Measurements from ENCODE around the gene CALCOCO2. TPM values are rescaled to one million over a fixed set of nuclear protein-coding genes. Genes with fewer than 3 reads are reported as not detected.
"Not testable (repeated sequence)": the region's sequence is repeated elsewhere in the genome, so short reads cannot be mapped to it uniquely, and the experiment has no call there.

The CALCOCO2 gene
- total RNA-seq, 2 experiments from 2014 or later, result 165 to 170 TPM

DNA sequence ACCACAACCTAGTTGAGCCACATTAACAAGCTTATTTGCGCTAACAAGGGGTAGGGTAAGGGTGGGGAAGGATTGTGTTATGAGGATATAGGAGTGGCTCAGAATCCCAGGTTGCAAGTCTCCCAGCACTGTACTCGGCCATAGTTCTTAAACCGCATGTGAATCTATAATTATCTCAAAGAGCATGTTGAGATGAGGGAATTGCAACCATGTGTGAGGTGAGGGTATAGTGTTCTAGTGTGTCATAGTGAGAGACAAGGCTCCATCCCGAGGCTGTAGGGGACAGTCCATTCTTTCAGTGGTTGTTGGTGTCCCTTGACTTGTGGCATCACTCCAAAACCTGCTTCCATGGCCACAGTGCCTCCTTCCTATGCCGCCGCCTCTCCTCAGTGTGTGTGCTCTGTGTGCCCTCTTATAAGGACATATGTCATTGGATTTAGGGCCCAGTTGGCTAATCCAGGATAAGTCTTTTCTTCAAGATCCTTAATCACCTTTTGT is 39.0 kb downstream of the CALCOCO2 start:
- H3K27ac Mint-ChIP-seq, result no peak overlapping the region
- ATAC-seq (no peak), DNase-seq (no peak)
- H3K4me1 Mint-ChIP-seq, result peaks cover 8% of the 10 kb centered on the region
- no peaks in the 10 kb centered on the region for H3K9me3 Mint-ChIP-seq (ENCODE audit: low read depth)
- H3K36me3 Mint-ChIP-seq, result peaks cover 8% of the 10 kb centered on the region
- CTCF ChIA-PET, result interaction anchor here (1.4 kb wide), 2 partner anchors 9 to 65 kb away, joined by 3 to 7 read pairs; no protein-coding TSS in a partner anchor
- H3K27me3 Mint-ChIP-seq, result no peaks in the 10 kb centered on the region
- H3K4me3 Mint-ChIP-seq, result no peak overlapping the region

- H3K4me3 Mint-ChIP-seq, result no peak overlapping the region
- peaks cover 8% of the 10 kb centered on the region for H3K4me1 Mint-ChIP-seq
- no peaks in the 10 kb centered on the region for H3K9me3 Mint-ChIP-seq (ENCODE audit: low read depth)
- no peak for DNase-seq
- no peaks in the 10 kb centered on the region for H3K27me3 Mint-ChIP-seq
- no peak overlapping the region for H3K27ac Mint-ChIP-seq
- CTCF ChIA-PET, result interaction anchor here (0.6 to 4.0 kb wide), 6 partner anchors 8 to 195 kb away, joined by 3 to 21 read pairs (median 6); no protein-coding TSS in a partner anchor
- peak; percentile 53 for ATAC-seq
- H3K36me3 Mint-ChIP-seq, result peaks cover 3% of the 10 kb centered on the region
These were observed 40.3 kb downstream of the CALCOCO2 start for GRCh38 chr17:48871035-48871550.

GRCh38 chr17:48871551-48872351 is 40.9 kb downstream of the CALCOCO2 start:
- H3K27ac Mint-ChIP-seq, result no peak overlapping the region
- H3K4me1 Mint-ChIP-seq, result peaks cover 10% of the 10 kb centered on the region
- no peaks in the 10 kb centered on the region for H3K36me3 Mint-ChIP-seq
- DNase-seq (no peak), ATAC-seq (no peak)
- H3K4me3 Mint-ChIP-seq, result no peak overlapping the region
- no peaks in the 10 kb centered on the region for H3K27me3 Mint-ChIP-seq
- H3K9me3 Mint-ChIP-seq (ENCODE audit: low read depth), result no peaks in the 10 kb centered on the region
- CTCF ChIA-PET, result interaction anchor here (1.2 to 4.0 kb wide), 4 partner anchors 13 to 67 kb away, joined by 5 to 21 read pairs (median 6); no protein-coding TSS in a partner anchor

GRCh38 chr17:48872409-48872808 is 41.6 kb downstream of the CALCOCO2 start:
- H3K36me3 Mint-ChIP-seq; H3K9me3 Mint-ChIP-seq (ENCODE audit: low read depth); DNase-seq; H3K4me3 Mint-ChIP-seq; H3K27me3 Mint-ChIP-seq; H3K27ac Mint-ChIP-seq; ATAC-seq: not testable (repeated sequence)
- CTCF ChIA-PET, result interaction anchor here (1.2 to 4.0 kb wide), 5 partner anchors 12 to 194 kb away, joined by 3 to 21 read pairs (median 6); no protein-coding TSS in a partner anchor
- peaks cover 10% of the 10 kb centered on the region for H3K4me1 Mint-ChIP-seq

DNA sequence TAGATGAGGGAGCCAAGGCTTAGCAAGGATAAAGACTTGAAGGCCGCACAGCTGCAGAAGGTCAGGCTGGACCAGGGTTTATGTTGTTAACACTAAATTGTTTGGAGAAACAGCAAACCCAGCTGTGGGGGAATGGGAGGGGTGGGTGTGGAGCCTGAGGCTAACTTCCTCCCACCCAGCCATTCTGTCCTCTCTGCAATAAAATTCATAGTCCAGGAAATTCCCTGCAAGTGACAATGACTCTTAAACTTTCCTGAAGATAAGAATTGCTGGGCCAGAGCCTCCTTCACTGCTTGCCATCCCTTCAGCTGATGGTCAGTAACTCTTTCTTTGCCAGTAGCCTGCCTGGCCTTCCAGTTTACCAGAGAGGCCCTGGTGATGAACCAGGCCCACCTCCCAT is 42.4 kb downstream of the CALCOCO2 start:
- no peak overlapping the region for H3K27ac Mint-ChIP-seq
- H3K9me3 Mint-ChIP-seq (ENCODE audit: low read depth), result no peaks in the 10 kb centered on the region
- H3K27me3 Mint-ChIP-seq, result peaks cover 3% of the 10 kb centered on the region
- ATAC-seq, result no peak
- no peaks in the 10 kb centered on the region for H3K36me3 Mint-ChIP-seq
- H3K4me3 Mint-ChIP-seq, result no peak overlapping the region
- CTCF ChIA-PET, result interaction anchor here (1.1 to 4.0 kb wide), 7 partner anchors 11 to 201 kb away, joined by 3 to 21 read pairs (median 5); no protein-coding TSS in a partner anchor
- no peak for DNase-seq
- peaks cover 10% of the 10 kb centered on the region for H3K4me1 Mint-ChIP-seq

GRCh38 chr17:48873696-48874443 is 43.0 kb downstream of the CALCOCO2 start:
- Mint-ChIP-seq H3K9me3 (ENCODE audit: low read depth) (no peaks in the 10 kb centered on the region), H3K36me3 (no peaks in the 10 kb centered on the region), H3K4me3 (no peak overlapping the region), H3K4me1 (peaks cover 10% of the 10 kb centered on the region), H3K27ac (no peak overlapping the region), H3K27me3 (peaks cover 3% of the 10 kb centered on the region)
- ATAC-seq (no peak), DNase-seq (no peak)
- CTCF ChIA-PET, result interaction anchor here (0.8 to 4.0 kb wide), 10 partner anchors 11 to 202 kb away, joined by 3 to 21 read pairs (median 4); no protein-coding TSS in a partner anchor

DNA sequence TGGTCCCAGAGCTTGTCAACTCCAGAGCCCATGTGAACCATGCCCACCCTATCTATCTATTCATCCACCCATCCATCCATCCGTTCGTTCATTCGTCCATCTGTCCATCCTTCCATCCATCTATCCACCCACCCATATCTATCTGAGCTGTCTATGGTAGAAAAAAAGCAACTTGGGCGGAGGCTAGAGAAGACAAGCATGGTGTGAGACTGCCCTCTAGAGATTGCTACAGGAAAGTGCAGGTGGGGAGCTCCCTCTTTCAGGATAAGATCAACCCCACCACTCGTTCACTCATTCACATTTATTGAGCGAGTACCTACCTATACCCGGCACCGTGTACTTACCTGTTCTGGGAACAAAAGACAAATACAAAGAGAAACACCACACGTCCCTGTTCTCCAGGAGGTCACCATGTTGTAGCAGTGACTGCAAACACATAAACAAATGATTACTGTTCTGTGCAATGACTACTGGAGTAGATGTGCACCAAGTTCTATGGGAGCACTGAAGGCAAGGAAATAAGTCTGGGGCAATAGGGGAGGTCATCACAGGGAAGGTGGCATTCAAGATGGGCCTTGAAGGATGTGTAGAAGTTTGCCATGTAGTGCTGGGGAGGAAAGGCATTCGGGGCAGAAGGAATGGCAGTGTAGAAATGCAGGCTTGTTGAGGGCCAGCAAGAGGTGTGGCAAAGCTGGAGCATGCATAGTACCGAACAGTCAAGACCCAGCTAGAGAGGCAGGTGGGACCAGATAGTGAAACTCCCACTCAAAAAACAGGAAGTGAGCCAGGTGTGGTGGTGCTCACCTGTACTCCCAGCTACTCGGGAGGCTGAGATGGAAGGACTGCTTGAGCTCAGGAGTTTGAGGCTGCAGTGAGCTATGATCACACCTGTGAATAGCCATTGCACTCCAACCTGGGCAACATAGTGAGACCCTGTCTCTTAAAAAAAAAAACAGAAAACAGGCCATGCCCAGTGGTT is 48.4 kb downstream of the CALCOCO2 start:
- peaks cover 27% of the 10 kb centered on the region for H3K4me1 Mint-ChIP-seq
- CTCF ChIA-PET, result interaction anchor here (0.6 to 12.3 kb wide), 68 partner anchors 9 to 332 kb away, joined by 3 to 714 read pairs (median 5); partner anchors contain the start of genes ABI3, ATP5MC1, CALCOCO2 and GNGT2
- peaks cover 3% of the 10 kb centered on the region for H3K27me3 Mint-ChIP-seq
- no peaks in the 10 kb centered on the region for H3K9me3 Mint-ChIP-seq (ENCODE audit: low read depth)
- peak; percentile 71 for DNase-seq
- ATAC-seq, result peak; percentile 81
- no peak overlapping the region for H3K27ac Mint-ChIP-seq
- no peak overlapping the region for H3K4me3 Mint-ChIP-seq
- H3K36me3 Mint-ChIP-seq, result no peaks in the 10 kb centered on the region

GRCh38 chr17:48882272-48882671 is 51.4 kb downstream of the CALCOCO2 start:
- CTCF ChIA-PET, result interaction anchor here (0.6 to 12.3 kb wide), 7 partner anchors 11 to 246 kb away, joined by 3 to 714 read pairs (median 4); partner anchors contain the start of genes ATP5MC1 and TTLL6
- DNase-seq (peak; percentile 63), ATAC-seq (no peak)
- Mint-ChIP-seq H3K4me3 (no peak overlapping the region), H3K27ac (no peak overlapping the region), H3K36me3 (no peaks in the 10 kb centered on the region), H3K9me3 (ENCODE audit: low read depth) (no peaks in the 10 kb centered on the region), H3K27me3 (peaks cover 3% of the 10 kb centered on the region), H3K4me1 (peaks cover 27% of the 10 kb centered on the region)

DNA sequence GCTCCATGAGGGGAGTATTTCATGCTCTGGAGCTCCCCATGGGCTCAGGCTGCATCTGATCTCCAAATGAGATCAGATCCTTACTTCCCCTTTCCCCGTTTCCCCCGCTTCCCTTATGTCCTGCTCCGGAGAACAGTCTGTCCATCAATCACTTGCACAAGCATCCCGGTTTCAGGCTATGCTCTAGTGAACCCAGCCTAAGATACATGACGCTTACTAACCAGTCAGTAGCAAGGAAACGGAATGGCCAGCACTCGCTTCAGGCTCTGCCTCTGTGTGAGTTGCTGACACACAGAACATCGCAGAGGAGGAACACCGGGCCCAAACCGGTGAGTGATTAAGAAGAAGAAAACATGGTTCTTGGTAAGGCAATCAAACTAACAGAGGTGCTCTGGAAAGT is 52.3 kb downstream of the CALCOCO2 start:
- no peak for ATAC-seq
- Mint-ChIP-seq H3K36me3 (no peaks in the 10 kb centered on the region), H3K27me3 (no peaks in the 10 kb centered on the region), H3K27ac (no peak overlapping the region), H3K9me3 (ENCODE audit: low read depth) (no peaks in the 10 kb centered on the region), H3K4me3 (no peak overlapping the region), H3K4me1 (peaks cover 27% of the 10 kb centered on the region)
- no peak for DNase-seq
- CTCF ChIA-PET, result interaction anchor here (1.5 to 12.3 kb wide), 7 partner anchors 10 to 246 kb away, joined by 6 to 714 read pairs (median 11); partner anchors contain the start of genes ATP5MC1 and TTLL6

DNA sequence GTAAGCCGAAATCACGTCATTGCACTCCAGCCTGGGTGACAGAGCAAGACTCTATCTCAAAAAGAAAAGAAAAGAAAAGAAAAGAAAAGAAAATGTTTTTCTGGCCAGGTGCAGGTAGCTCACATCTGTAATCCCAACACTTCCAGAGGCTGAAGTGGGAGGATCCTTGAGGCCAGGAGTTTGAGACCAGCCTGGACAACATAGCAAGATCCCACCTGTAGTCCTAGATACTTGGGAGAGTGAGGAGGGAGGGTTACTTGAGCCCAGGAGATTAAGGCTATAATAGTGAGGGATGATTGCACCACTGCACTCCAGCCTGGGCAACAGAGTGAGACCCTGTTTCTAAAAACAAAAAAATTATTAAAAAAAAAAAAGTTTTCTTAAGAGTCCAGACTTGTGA is 59.3 kb downstream of the CALCOCO2 start:
- ATAC-seq (no peak), DNase-seq (no peak)
- Mint-ChIP-seq H3K27me3 (no peaks in the 10 kb centered on the region), H3K27ac (no peak overlapping the region), H3K4me1 (peaks cover 27% of the 10 kb centered on the region), H3K36me3 (peaks cover 3% of the 10 kb centered on the region), H3K9me3 (ENCODE audit: low read depth) (no peaks in the 10 kb centered on the region), H3K4me3 (no peak overlapping the region)
- CTCF ChIA-PET, result interaction anchor here (1.2 to 1.8 kb wide), 3 partner anchors 75 to 288 kb away, joined by 3 to 8 read pairs (median 4); no protein-coding TSS in a partner anchor

DNA sequence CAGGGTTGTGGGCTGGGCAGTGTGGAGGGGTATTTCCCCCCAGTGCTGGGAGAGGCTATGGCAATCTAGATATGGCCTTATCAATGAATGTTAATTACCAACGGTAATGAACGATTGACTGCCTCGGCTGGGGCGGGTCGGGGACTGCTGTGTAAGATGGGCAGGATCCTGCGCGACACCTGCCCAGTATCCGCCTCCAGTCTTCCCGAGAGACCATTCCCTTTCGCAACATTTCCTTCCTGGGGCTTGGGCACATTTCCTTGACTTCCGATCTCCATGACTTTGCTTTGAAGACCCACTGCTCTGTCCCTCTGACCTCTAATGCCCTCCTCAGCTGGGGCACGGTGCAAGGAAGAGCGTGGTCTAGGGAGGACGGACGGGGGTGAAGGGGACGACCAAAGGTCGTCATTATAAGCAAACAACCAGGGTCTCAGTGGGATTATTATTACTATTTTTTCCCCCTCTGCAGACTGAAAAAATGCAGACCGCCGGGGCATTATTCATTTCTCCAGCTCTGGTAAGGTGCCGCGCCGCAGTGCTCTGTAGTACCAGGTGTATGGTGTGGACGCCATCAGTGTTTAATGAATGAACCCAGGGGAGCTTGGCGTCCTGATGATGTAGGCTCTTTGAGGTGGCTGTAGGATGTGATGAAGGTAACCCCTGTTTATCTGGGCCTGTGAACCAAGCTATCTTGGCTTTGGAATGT is 62.3 kb downstream of the CALCOCO2 start:
- H3K27me3 Mint-ChIP-seq, result no peaks in the 10 kb centered on the region
- DNase-seq (no peak), ATAC-seq (no peak)
- peak overlapping the region; percentile 88 for H3K4me3 Mint-ChIP-seq
- H3K27ac Mint-ChIP-seq, result peak overlapping the region; percentile 94
- H3K4me1 Mint-ChIP-seq, result peaks cover 43% of the 10 kb centered on the region
- H3K36me3 Mint-ChIP-seq, result peaks cover 12% of the 10 kb centered on the region
- CTCF ChIA-PET, result interaction anchor here (0.9 to 3.8 kb wide), 11 partner anchors 9 to 299 kb away, joined by 3 to 29 read pairs (median 4); partner anchors contain the start of gene UBE2Z
- H3K9me3 Mint-ChIP-seq (ENCODE audit: low read depth), result no peaks in the 10 kb centered on the region
